Astrocyte (in vitro differentiated cells and primary cell): ENCODE data around the gene ESRRA. TPM values are rescaled to one million over a fixed set of nuclear protein-coding genes. Genes with fewer than 3 reads are reported as not detected.

ENCODE experiments used
- DNase-seq: peaks from one replicate; pipeline ENCODE4 v3.0.0-alpha.2; 2010; ENCODE audit warnings: low read depth
- FAIRE-seq: peaks from 2 replicates; lab custom pipeline; 2011; peaks lifted over from hg19 to GRCh38; lab: Jason Lieb, UNC
- H2AFZ ChIP-seq: 2 replicates; pipeline ENCODE4 v1.6.0; 2012; ENCODE audit warnings: low read depth, low read length, inconsistent platforms
- H3K27ac ChIP-seq: 2 replicates; pipeline ENCODE4 v1.5.1; 2011; ENCODE audit warnings: low read depth, low read length, inconsistent platforms
- H3K27me3 ChIP-seq: 2 replicates; pipeline ENCODE4 v1.6.0; 2011; ENCODE audit warnings: low read length, inconsistent platforms; ENCODE audit not compliant: insufficient read depth
- H3K36me3 ChIP-seq: 2 replicates; pipeline ENCODE4 v1.5.1; 2011; ENCODE audit warnings: low read length, inconsistent platforms; ENCODE audit not compliant: insufficient read depth
- H3K4me1 ChIP-seq: 2 replicates; pipeline ENCODE4 v1.5.1; 2011; ENCODE audit warnings: low read length, inconsistent platforms; ENCODE audit not compliant: insufficient read depth
- H3K4me2 ChIP-seq: 2 replicates; pipeline ENCODE4 v1.6.0; 2012; ENCODE audit warnings: low read length, inconsistent platforms
- H3K4me3 ChIP-seq: 2 replicates; pipeline ENCODE4 v1.5.1; 2011; ENCODE audit warnings: low read depth, mild to moderate bottlenecking, low read length, inconsistent platforms; ENCODE audit not compliant: insufficient read depth
- H3K79me2 ChIP-seq: 2 replicates; pipeline ENCODE4 v1.6.0; 2012; ENCODE audit warnings: mild to moderate bottlenecking, low read length, inconsistent platforms; ENCODE audit not compliant: insufficient read depth
- H3K9ac ChIP-seq: 2 replicates; pipeline ENCODE4 v1.6.0; 2012; ENCODE audit warnings: mild to moderate bottlenecking, low read length, inconsistent platforms
- H3K9me3 ChIP-seq: 2 replicates; pipeline ENCODE4 v1.5.1; 2012; ENCODE audit warnings: low read depth, mild to moderate bottlenecking, low read length, inconsistent platforms; ENCODE audit not compliant: insufficient read depth
- H4K20me1 ChIP-seq: 2 replicates; pipeline ENCODE4 v1.6.0; 2012; ENCODE audit warnings: low read length, inconsistent platforms; ENCODE audit not compliant: insufficient read depth
- H3K27ac Mint-ChIP-seq: one replicate; pipeline ENCODE4 v1.8.0; 2021; ENCODE audit warnings: mild to moderate bottlenecking, mixed read lengths; ENCODE audit not compliant: unreplicated experiment
- H3K27me3 Mint-ChIP-seq: one replicate; pipeline ENCODE4 v1.8.0; 2021; ENCODE audit warnings: low read depth, mixed read lengths; ENCODE audit not compliant: unreplicated experiment
- H3K36me3 Mint-ChIP-seq: one replicate; pipeline ENCODE4 v1.8.0; 2021; ENCODE audit warnings: low read depth, mixed read lengths; ENCODE audit not compliant: unreplicated experiment
- H3K4me1 Mint-ChIP-seq: one replicate; pipeline ENCODE4 v1.8.0; 2021; ENCODE audit warnings: low read depth, mixed read lengths; ENCODE audit not compliant: unreplicated experiment
- H3K4me3 Mint-ChIP-seq: one replicate; pipeline ENCODE4 v1.8.0; 2021; ENCODE audit warnings: mild to moderate bottlenecking, moderate library complexity, mixed read lengths; ENCODE audit not compliant: unreplicated experiment
- H3K9me3 Mint-ChIP-seq: one replicate; pipeline ENCODE4 v1.8.0; 2021; ENCODE audit warnings: mild to moderate bottlenecking, mixed read lengths; ENCODE audit not compliant: unreplicated experiment
- CTCF ChIP-seq: IDR thresholded peaks from 2 replicates; pipeline ENCODE4 v1.5.1; 2011; ENCODE audit warnings: low read depth, mild to moderate bottlenecking, inconsistent platforms, low read length, moderate library complexity; ENCODE audit not compliant: insufficient read depth
- EZH2 ChIP-seq: IDR thresholded peaks from 2 replicates; pipeline ENCODE4 v1.6.1; 2012; ENCODE audit warnings: mild to moderate bottlenecking, low read length, inconsistent platforms; ENCODE audit not compliant: insufficient read depth
- total RNA-seq: library from RNA; stranded (reverse); gene quantifications from 2 replicates; pipeline ENCODE4 v1.2.1, GENCODE V29; 2021

Gene ESRRA
- total RNA-seq, 1 donor from 2014 or later: 26.3 TPM

- Histone ChIP-seq H3K79me2 (no peaks in the 10 kb centered on the region), H3K36me3 (peaks cover 20% of the 10 kb centered on the region), H3K4me1 (peaks cover 21% of the 10 kb centered on the region), H3K4me3 (no peak overlapping the region), H3K27ac (peak overlapping the region; percentile 34), H3K4me2 (peak overlapping the region; percentile 36), H3K9me3 (no peaks in the 10 kb centered on the region), H2AFZ (no peak overlapping the region), H3K9ac (peak overlapping the region; percentile 47), H4K20me1 (peaks cover 34% of the 10 kb centered on the region), H3K27me3 (no peaks in the 10 kb centered on the region)
- Mint-ChIP-seq H3K27ac (peak overlapping the region; percentile 91), H3K4me3 (peak overlapping the region; percentile 9), H3K9me3 (peaks cover 2% of the 10 kb centered on the region), H3K36me3 (peaks cover 24% of the 10 kb centered on the region), H3K27me3 (no peaks in the 10 kb centered on the region), H3K4me1 (peaks cover 14% of the 10 kb centered on the region)
- DNase-seq: peak; percentile 61
- FAIRE-seq: no peak
- TF ChIP-seq CTCF: no peak
- TF ChIP-seq EZH2: no peak
Measured at GRCh38 chr11:64263021-64263946, 42.0 kb upstream of the ESRRA start.

GRCh38 chr11:64263947-64264317 lies 41.4 kb upstream of the ESRRA start:
- peaks cover 34% of the 10 kb centered on the region for H4K20me1 ChIP-seq
- peaks cover 24% of the 10 kb centered on the region for H3K36me3 Mint-ChIP-seq

More at GRCh38 chr11:64263947-64264317, 41.4 kb upstream of the ESRRA start:
- H3K27me3 Mint-ChIP-seq: no peaks in the 10 kb centered on the region
- Histone ChIP-seq H3K79me2 (no peaks in the 10 kb centered on the region), H3K4me3 (no peak overlapping the region), H3K27ac (no peak overlapping the region), H3K4me1 (peaks cover 28% of the 10 kb centered on the region), H3K9me3 (no peaks in the 10 kb centered on the region), H3K4me2 (no peak overlapping the region), H2AFZ (no peak overlapping the region), H3K9ac (no peak overlapping the region), H3K27me3 (no peaks in the 10 kb centered on the region), H3K36me3 (peaks cover 18% of the 10 kb centered on the region)
- H3K4me1 Mint-ChIP-seq: peaks cover 17% of the 10 kb centered on the region
- no peak for DNase-seq
- peaks cover 2% of the 10 kb centered on the region for H3K9me3 Mint-ChIP-seq
- TF ChIP-seq EZH2 (no peak), CTCF (no peak)
- no peak for FAIRE-seq
- H3K27ac Mint-ChIP-seq: no peak overlapping the region
- H3K4me3 Mint-ChIP-seq: peak overlapping the region; percentile 54
